NCI-H774 (cell line): ENCODE measurements around the gene TTN.
"Not testable (repeated sequence)": the region's sequence is repeated elsewhere in the genome, so short reads cannot be mapped to it uniquely, and the experiment has no call there.

ENCODE experiments used
- DNase-seq: peaks from one replicate; lab custom pipeline; 2025; lab: John Stamatoyannopoulos, UW

Gene TTN

DNA sequence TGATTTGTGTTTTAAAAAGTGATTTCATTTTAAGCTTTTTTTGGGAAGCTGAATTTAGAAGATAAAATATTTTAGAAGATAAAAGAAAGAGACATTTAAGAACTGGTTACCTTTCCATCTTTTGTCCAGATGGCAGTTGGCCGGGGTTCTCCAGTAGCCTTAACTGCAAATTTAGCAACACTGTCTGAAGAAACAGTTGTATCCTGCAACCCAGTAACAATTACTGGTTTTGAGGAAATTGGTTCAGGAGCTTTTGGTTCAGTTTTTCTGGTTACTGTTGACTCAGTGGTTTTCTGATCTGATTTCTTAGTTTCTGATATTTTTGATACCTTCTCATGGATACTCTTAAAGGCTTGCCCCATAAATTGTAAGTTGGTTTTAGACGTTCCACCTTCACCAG is 277.1 kb downstream of the TTN start:
- DNase-seq, result no peak

DNA sequence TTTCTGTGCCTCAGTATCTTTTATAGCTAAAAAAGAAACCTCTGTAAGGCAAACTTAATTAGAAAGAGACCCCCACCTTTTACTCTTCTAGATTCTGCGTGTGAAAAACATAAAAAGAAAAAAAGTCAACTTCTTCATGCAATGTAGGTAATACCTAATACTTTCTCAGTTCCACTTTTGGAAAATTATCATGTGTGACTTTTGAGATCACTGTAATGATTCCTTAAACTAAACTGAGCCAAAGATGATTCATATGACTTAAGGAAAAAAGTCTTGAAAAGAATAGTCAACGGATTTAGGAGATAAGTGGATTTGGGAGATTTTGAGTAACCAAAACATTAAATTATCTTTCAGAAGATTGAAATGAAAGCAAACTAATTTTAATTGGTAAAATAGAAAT is 278.0 kb downstream of the TTN start:
- DNase-seq, result no peak

DNA sequence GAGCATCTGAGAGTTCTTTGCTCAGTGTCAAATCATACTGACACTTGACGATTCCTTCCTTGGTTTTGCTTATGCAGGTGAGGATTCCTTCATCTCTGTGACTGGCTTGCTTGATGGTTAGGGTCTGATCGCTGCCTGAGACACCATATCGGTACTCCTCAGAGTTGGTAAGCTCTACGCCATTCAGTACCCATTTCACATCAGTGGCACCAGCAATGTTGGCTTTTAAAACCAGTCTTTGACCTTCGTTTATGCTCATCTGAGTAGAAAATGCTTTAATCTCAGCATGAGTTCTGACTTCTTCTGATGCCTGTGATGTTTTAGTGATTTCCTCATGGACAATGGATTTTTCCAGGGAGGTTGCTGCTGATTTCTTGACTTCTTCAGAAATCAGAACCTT is 278.6 kb downstream of the TTN start:
- no peak for DNase-seq

DNA sequence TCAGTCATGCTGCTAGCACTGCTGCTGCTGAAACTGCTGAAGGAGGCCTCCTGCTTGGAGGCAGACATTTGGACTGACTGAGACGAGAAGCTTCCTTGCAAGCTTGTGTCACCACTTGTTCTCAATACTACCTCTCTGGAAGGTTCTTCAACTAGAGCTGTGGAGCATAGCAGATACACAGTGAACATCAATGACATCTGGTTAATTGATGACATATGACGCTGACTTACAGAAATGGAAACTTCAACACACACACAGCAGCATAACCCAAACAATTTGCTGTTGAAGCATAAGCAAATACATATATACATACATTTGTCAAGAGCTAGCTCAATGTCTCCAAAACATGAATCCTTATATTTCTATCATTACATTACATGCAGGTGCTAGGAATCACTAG is 279.6 kb downstream of the TTN start:
- DNase-seq, result no peak

DNA sequence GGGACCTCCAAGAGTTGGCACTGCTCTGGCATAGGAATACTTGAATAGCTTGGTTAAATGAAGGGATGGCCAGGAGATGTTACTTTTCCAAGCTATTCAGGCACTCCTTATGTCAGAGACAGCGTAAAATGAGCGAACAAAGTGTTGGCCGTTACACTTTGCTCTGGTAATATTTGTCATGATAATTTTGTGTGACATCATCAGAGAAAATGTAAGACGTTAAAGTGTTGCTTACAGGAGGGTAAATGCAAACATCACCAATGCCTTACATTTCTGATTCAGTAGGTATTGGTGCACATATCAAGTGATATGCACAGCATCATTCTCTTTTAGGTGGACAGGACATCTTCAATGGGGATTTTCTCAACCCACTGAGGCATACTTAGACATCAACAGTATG is 281.0 kb downstream of the TTN start:
- DNase-seq, result no peak

DNA sequence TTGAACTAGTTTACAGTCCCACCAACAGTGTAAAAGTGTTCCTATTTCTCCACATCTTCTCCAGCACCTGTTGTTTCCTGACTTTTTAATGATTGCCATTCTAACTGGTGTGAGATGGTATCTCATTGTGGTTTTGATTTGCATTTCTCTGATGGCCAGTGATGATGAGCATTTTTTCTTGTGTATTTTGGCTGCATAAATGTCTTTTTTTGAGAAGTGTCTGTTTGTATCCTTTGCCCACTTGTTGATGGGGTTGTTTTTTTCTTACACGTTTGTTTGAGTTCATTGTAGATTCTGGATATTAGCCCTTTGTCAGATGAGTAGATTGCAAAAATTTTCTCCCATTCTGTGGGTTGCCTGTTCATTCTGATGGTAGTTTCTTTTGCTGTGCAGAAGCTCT is 281.8 kb downstream of the TTN start:
- DNase-seq, result not testable (repeated sequence)

DNA sequence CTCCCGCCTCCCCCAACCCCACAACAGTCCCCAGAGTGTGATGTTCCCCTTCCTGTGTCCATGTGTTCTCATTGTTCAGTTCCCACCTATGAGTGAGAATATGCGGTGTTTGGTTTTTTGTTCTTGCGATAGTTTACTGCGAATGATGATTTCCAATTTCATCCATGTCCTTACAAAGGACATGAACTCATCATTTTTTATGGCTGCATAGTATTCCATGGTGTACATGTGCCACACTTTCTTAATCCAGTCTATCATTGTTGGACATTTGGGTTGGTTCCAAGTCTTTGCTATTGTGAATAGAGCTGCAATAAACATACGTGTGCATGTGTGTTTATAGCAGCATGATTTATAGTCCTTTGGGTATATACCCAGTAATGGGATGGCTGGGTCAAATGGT is 282.2 kb downstream of the TTN start:
- not testable (repeated sequence) for DNase-seq

DNA sequence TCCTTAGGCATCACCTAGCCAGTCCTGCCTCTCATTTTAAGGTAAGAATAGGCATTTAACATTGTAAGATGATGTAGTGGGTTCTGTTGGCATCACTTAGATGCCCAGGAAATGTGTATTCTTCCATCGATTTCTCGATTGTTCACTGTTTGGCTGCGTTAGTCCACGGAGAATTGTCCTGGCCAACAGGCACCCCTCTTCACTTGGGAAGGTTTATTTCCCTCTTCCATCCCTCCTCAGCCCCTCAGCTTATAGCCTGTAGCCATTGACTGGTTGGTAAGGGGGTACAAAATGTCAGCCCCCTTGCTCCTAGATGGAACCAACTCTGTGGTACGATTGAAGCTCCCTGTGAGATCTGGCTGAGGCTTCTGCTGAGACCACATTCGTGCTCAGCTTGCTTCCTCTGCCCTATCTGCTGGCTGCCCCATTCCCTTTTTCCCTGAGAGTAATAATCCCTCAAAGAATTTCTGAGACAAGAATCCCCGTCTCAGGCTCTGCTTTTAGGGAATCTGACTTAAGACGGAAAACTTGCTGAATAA is 283.6 kb downstream of the TTN start:
- DNase-seq, result no peak

DNA sequence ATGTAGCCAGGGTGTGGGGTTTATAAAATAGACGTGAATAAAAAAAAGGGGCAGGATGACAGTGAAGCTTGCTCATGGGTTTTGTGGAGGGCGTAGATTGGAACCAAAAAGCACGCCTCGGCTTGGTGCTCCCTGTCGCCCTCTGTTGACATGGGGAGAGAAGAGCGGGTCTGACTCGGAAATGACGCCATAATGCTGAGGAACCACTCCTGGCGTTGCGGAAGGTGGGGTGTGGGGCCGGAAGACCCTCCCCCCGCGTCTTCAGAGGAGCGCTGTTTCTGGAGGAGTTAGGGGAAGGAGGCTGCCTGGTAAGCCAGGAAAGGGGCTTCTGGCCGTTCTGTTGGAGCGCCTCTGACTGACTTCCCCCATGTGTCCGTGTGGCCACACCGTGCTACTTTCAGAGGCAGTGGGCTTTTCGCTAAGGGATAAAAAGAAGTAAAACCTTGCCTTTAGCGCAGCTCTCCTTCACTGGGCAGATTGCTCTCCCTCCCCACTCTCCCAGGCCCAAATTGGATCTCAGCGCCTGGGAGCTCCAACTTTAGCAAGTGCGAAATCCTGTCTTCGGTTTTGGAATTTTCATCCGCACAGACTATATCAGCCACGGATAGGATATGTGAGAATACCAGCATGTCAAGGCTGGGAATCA is 284.1 kb downstream of the TTN start:
- DNase-seq, result peak; percentile 71

DNA sequence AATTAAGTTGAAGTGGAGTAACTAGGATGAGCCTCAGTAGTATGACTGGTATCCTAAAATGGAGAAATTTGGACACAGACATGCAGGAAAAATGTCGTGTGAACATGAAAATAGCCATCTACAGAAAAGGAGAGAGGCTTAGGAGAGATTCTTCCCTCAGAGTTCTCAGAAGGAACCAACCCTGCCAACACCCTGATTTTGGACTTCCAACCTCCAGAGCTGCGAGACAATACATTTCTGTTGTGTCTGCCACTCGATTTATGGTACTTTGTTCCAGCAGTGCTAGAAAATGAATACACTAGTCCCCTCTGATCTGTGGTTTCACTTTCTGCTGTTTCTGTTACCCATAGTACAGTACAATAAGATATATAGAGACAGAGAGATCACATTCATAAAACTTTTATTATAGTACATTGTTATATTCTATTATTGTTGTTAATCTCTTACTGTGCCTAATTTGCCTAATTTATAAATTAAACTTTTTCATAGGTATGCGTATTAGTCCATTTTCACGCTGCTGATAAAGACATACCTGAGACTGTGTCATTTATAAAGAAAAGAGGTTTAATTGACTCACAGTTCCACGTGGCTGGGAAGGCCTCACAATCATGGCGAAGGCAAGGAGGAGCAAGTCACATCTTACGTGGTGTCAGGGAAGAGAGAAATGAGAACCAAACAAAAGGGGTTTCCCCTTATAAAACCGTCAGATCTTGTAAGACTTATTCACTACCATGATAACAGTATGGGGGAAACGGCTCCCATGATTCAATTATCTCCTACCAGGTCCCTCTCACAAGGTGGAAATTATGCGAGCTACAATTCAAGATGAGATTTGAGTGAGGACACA is 285.7 kb downstream of the TTN start:
- no peak for DNase-seq

DNA sequence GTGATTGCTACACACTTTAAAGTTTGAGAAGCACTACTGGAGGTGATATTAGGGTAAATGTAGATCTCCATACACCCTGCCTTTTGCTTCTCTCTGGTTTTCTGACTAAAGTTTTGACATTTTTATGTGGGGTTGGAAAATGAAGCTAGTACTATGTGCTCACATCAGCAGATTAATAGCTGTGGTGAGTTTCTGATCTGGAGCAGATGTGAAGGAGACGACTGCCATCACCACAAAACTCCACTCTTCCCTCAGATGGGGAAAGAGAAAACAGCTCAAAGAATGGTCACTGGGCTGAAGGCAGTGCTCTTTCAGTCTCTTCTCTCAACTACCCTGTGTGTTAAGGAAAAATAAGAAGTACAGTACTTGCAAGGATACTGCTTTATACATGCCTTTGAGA is 289.7 kb downstream of the TTN start:
- DNase-seq, result no peak

DNA sequence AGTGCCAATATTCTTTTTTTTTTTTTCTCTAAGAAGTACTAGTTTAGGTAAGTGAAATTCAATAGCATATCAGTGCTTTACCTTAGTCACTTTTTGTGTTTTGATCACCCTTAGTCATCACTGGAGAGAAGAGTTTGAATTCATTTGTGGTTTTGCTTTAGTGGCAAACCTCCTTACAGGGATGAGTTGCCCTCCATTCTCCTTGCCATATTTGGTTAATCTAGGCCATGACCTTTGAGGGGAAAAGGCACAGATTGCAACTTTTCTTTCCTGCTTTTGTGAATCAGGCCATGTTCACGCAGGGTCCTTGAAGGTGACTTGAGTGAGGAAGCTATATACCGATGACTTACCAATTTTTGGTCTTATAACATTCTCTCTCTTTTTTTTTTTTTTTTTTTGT is 292.6 kb downstream of the TTN start:
- DNase-seq, result no peak

DNA sequence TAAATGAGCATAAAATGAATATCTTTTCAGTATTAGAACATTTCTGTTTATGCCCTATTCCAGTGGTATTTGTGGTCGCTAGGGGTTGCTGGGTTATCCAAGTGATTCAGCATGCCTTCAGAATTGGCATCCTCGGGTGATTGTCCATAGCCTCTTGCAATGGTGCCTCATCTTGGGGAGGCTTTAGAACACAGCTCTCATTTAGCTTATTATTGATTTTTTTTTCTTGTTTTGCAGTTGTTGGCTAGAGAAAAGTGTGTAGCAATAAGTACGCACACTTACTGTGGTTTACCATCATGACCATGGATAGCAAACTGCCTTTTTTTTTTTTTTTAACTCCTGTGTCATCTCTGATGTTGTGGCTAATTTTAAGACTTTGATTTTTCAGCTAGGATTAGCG is 293.3 kb downstream of the TTN start:
- no peak for DNase-seq

DNA sequence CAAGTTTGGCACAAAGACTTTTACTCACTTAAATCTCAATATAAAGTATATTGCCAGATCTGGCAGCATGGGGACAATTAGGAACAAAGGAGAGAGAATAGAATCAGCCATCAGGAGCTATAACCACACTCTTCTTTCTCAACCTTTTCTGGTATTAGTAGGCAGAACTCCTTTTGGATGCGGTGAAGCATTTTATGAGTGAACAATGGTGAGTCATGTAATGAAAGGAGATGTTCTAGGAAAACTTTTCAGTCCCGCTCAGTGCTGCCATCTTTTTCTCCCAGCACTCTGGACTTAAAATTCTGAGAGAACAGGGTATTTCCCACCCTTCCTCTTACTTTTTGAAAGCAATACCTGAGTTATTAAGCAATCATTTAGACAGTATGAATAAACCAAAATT is 294.7 kb downstream of the TTN start:
- DNase-seq, result no peak

DNA sequence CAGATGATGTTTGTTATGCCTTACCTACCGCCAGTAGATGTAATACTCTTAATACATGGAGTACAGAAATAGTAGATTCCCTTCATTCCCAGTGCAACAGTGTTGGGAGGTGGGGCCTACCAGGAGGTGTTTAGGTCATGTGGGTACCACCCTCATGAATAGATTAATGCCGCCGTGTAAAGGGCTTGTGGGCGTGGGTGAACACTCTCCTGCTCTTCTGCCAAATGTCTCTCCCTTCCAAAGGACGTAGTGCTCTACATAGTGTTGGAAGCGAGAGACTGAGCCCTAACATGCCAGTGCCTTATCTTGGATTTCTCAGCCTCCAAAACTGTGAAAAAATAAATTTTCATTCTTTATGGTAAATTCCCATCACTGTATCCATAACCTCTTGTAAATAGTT is 296.8 kb downstream of the TTN start:
- DNase-seq, result no peak

DNA sequence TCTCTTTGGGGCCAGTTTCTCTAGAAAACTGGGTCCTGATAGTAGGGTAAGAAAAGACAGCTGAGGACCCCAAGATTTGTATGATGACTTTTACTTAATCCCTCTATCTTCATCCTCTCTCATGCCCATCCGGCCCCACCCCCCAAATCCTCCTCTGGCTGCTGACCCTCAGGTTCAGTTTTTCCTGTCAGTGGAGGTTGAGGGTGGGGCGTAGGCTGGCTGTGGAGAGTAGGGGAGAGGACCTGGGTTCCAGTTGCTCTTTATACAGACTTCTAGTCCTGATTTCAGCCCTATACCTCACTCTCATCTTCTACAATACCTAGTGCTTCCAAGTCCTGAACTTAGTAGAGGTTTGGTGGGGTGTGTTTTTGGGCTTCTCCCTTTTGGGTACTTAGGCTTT is 298.6 kb downstream of the TTN start:
- no peak for DNase-seq

DNA sequence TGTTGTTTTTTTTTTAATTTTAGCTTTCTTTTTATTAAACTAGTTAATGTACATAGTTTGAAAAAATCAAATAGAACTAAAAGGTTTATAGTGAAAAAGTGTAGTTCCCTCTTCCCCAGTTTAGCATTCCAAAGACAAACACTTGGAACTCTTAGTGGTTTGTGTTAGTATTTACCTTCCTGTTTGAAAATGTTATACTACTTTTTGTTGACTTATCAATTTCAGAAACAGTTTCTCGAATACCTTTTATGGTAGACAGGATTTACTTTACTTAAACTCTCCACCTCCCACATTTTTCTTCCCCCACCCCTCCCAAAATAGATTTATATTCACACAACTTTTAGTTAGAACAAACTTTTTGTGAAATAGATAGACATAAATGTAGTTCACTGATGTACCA is 300.3 kb downstream of the TTN start:
- DNase-seq, result no peak

DNA sequence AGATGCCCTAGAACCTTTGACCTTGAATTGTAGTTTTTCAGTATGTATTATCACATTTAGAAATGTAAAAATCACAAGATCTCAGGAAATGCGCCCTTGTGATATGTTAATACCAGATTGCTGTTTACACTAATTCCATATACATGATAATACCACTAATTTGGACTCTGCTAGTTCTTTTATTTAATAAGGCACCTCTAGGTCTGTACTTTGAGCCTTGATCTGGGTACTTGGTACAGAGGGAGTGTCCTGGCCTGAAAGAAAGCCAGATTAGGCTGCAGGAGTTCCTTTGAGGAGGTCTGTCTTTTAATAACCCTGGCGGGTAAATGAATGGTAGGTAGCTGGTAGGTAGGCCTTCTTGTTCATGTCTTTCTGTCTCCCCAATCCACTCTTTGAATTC is 300.7 kb downstream of the TTN start:
- no peak for DNase-seq

DNA sequence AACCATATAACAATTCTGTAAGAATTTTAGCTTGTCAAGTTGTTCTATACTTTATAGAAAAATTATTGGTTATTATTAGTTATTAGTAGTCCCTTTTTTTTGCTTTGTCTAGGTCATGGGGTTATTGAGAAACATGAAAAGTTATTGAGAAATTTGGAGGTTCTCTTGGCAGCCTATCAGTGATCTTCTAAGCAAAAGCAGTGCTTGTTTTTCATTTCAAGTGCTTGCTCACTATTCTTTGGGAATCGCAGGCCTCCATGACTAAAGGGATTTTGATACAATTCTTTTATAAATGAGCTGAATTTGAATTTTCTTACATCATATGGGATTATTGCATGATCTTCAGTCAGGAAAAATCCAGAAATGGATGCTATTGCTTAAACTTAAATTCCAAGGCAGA is 301.1 kb downstream of the TTN start:
- DNase-seq, result no peak

DNA sequence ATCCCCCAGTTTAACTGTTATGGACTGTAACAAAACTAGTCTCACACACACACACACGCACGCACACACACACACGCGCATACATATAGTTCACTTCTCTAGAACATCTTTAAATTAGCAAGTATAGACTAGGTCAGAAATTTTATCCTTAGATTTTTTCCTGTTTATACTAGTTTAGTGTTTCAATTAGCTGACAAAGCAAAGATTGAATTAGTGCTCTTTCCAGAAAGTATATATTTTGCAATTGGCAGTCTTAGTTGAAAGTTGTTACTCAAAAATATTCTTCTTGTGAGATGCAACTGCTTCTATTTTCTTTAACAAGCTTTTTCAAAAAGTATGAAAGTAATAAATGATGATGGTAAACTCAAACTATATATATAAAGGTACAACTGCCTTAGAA is 304.5 kb downstream of the TTN start:
- no peak for DNase-seq

DNA sequence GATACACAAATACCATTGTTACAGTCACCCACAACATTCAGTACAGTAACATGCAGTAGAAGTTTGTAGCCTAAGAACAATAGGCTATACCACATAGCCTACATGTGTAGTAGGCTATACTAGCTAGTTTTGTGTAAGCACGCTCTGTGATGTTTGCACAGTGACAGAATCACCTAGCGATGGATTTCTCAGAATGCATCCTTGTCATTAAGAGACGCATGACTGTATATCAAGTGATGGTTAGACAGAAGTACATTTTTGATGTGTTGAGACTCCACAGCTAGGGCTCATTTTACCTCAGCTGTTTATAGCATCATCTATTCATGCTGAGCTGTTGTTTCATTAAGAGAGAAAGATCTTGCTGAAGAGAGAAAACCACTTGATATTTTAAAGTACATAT is 307.6 kb downstream of the TTN start:
- no peak for DNase-seq

DNA sequence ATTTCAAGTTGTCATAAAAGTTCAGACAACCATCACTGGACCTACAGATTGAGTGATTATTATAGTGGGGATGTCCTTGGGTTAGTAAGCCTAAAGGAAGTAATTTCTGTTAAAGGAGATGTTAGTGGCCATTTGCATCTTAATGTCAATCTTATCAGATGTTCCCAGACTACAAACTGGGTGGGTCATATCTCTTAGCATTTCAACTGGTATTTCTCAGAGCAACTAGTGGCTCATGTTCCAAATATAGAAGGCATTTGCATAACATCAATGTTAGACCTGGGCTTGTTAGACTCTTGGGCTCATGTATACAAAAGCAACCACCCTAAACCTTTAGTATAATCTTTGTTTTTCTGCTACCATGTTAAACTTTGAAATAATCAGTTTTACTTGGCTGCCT is 309.1 kb downstream of the TTN start:
- DNase-seq, result no peak

DNA sequence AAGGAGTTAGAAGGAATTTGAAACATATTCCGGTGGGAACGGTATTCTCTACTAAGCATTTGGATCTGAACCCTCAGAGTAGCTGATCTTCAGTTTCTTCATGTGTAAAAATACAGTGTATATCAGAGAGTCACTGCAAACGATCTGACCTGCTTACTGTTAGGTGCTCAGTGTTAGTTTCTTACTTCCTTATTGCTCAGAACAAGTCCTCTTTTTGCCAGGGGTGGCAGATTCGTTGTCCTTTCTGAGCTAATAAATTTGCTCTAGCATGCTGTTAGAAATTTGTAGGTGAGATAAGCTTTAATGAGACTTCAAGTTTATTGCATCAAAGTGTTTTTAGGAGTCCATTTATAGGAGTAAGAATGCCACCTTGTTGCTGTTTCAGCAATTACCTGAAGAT is 311.2 kb downstream of the TTN start:
- no peak for DNase-seq

DNA sequence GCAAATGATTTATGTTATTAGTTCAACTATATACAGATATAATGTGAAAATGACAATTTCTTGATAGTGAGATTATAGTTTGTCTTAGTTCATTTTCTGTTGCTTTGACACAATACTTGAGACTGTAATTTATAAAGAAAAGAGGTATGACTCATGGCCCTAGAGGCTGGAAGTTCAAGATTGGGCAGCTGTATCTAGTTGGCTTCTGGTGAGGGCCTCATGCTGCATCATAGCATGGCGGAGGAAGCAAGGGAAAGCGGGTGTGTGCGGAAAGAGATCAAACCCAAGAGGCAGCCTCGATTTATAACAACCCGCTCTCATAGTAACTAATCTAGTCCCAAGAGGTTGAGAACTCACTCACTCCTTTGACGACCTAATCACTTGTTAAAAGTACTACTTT is 315.6 kb downstream of the TTN start:
- no peak for DNase-seq
